ENCODE data around the gene KIF26B. TPM values are rescaled to one million over a fixed set of nuclear protein-coding genes. Genes with fewer than 3 reads are reported as not detected.

Gene KIF26B
- total RNA-seq, 1 donor from 2014 or later = 3.4 TPM

GRCh38 chr1:245475126-245475525 lies 320.3 kb downstream of the KIF26B start:
- ATAC-seq (no peak), DNase-seq (no peak)
- H3K36me3 ChIP-seq = no peaks in the 10 kb centered on the region
- TF ChIP-seq, protein P1, sequence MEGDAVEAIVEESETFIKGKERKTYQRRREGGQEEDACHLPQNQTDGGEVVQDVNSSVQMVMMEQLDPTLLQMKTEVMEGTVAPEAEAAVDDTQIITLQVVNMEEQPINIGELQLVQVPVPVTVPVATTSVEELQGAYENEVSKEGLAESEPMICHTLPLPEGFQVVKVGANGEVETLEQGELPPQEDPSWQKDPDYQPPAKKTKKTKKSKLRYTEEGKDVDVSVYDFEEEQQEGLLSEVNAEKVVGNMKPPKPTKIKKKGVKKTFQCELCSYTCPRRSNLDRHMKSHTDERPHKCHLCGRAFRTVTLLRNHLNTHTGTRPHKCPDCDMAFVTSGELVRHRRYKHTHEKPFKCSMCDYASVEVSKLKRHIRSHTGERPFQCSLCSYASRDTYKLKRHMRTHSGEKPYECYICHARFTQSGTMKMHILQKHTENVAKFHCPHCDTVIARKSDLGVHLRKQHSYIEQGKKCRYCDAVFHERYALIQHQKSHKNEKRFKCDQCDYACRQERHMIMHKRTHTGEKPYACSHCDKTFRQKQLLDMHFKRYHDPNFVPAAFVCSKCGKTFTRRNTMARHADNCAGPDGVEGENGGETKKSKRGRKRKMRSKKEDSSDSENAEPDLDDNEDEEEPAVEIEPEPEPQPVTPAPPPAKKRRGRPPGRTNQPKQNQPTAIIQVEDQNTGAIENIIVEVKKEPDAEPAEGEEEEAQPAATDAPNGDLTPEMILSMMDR (IDR thresholded peaks at IDR 0.05) = no peak
- H3K27me3 ChIP-seq = no peaks in the 10 kb centered on the region
- H3K4me3 ChIP-seq = no peak overlapping the region
- no peak overlapping the region for H3K27ac ChIP-seq
- no peaks in the 10 kb centered on the region for H3K9me3 ChIP-seq
- H3K4me1 ChIP-seq = peaks cover under 1% of the 10 kb centered on the region
- intact Hi-C loops (cut with DNase I) = no loop called here

DNA sequence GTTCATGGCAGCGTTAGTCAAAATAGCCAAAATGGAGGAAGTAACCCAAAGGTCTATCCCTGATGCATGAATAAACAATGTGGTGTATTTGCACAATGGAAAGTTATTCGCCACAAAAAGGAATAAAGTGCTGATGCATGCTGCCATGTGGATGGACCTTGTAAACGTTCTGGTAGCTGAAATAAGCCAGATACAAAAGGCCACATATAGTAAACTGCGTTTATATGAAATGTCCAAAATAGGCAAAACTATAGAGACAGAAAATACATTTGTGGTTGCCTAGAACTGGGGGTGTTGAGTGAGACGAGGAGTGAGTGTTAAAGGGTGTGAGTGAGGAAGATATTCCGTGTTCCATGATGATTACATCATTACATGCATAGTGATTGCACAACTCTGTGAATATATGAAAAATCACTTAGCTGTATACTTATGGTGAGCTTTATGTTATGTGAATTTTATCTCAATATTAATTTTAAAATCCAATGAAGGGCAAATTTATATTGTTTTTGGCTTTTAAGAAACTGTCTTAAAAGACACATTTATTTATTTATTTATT lies 321.3 kb downstream of the KIF26B start:
- H3K4me3 ChIP-seq = no peak overlapping the region
- H3K27ac ChIP-seq = no peak overlapping the region
- H3K9me3 ChIP-seq = no peaks in the 10 kb centered on the region
- ATAC-seq (no peak), DNase-seq (no peak)
- TF ChIP-seq, protein P1 (IDR thresholded peaks at IDR 0.05) = no peak
- H3K27me3 ChIP-seq = no peaks in the 10 kb centered on the region
- intact Hi-C loops (cut with DNase I) = no loop called here
- H3K36me3 ChIP-seq = no peaks in the 10 kb centered on the region
- H3K4me1 ChIP-seq = peaks cover 4% of the 10 kb centered on the region

DNA sequence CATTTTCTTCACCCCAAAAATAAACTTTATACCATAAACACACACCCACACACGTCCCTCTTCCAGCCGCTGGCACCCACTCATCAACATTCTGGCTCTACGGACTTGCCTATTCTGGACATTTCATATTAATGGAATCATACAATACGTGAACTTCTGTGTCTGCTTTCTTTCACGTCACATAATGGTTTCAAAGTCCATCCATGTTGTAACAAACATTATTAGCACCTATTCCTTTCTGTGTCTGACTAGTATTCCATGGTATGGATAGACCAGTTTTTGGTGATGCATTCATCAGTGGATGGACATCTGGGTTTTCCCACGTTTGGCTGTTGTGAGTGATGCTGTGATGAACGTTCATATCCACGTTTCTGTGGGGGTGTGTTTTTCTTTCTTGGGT lies 323.2 kb downstream of the KIF26B start:
- DNase-seq = no peak
- intact Hi-C loops (cut with DNase I) = no loop called here
- H3K9me3 ChIP-seq = no peaks in the 10 kb centered on the region

GRCh38 chr1:245480393-245481120 lies 325.8 kb downstream of the KIF26B start:
- Histone ChIP-seq H3K4me1 (peaks cover 4% of the 10 kb centered on the region), H3K27ac (no peak overlapping the region), H3K36me3 (no peaks in the 10 kb centered on the region), H3K4me3 (no peak overlapping the region), H3K27me3 (no peaks in the 10 kb centered on the region), H3K9me3 (no peaks in the 10 kb centered on the region)
- DNase-seq (no peak), ATAC-seq (peak; percentile 52)
- TF ChIP-seq, protein P1 (IDR thresholded peaks at IDR 0.05) = no peak
- intact Hi-C loops (cut with DNase I) = no loop called here

More for the DNA sequence above, 323.2 kb downstream of the KIF26B start:
- H3K27ac ChIP-seq = no peak overlapping the region
- TF ChIP-seq, protein P1 (IDR thresholded peaks at IDR 0.05) = no peak
- H3K4me3 ChIP-seq = no peak overlapping the region
- H3K36me3 ChIP-seq = no peaks in the 10 kb centered on the region
- peaks cover 4% of the 10 kb centered on the region for H3K4me1 ChIP-seq
- ATAC-seq = no peak
- no peaks in the 10 kb centered on the region for H3K27me3 ChIP-seq

DNA sequence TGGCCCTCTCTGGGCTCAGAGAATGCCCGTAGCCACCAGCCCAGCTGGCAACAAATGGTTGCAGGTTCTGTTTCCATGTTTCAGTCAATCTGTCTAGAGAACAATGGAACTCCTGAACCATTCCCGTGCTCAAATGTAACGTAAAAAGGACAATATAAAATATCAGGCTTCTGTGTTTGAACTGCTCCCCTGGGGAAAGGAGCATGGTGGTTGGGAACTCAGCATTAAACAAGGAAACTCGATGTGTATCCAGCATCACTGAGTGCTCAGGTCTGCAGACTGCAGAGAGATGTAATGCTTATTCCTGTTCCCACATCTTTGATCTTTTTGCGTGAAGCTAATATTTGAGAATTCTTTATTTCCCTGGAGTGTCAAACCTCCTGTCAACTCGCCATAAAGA lies 326.5 kb downstream of the KIF26B start:
- Histone ChIP-seq H3K9me3 (no peaks in the 10 kb centered on the region), H3K4me1 (peaks cover 4% of the 10 kb centered on the region), H3K36me3 (no peaks in the 10 kb centered on the region), H3K27ac (no peak overlapping the region), H3K4me3 (no peak overlapping the region), H3K27me3 (no peaks in the 10 kb centered on the region)
- TF ChIP-seq, protein P1 (IDR thresholded peaks at IDR 0.05) = no peak
- intact Hi-C loops (cut with DNase I) = no loop called here
- DNase-seq (no peak), ATAC-seq (no peak)

Data from upper lobe of right lung (tissue), 1 donor.